Measurements from ENCODE around the gene FZD7.

Gene FZD7

DNA sequence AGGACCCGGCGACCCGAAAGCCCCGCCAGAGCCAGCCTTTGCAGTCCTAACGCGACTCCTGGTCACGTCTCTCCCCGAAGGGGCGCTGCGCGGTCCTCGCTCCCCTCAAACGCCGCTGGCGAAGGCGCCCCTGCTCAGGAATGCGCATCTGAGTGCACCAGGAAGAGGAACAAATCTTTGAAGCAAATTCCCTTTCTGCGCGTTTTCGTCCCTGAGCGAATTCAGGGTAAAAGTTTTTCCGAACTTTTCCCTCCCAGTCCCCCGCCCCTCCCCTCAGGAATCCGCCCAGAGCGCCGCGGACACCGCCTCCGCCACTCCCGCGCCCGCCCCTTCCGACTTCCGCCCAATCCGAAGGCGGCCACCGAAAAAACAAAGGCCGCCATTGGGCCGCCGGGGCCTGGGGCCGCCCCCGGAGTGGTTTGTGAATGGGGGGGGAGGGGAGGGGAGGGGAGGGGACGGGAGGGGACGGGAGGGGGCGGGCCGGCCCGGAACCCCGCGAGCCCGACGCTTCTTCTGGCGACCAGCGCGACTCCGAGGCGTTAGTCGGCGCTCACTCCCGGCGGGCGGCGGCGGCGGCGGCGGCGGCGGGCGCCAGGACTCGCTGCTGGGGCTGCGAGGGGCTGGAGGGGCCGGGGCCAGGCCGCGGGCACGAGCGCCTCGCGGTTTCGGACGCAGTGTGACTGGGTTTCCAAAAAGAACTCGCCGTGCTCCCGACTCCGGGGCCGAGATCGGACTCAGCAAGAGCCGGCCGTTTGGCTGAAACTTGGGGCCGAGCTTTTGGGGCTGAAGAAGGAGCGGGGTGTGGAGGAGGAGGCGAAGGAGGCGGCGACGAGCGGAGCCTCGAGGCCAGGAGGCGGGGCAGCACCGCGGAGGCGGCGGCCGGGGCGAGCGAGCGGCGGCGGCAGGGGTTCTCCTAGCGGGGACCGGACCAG, at the start of gene FZD7:
TSS of gene FZD7 (plus strand) at position 539 of the 932 bp plus-strand sequence. CDS start 793 bp downstream, outside the sequence.
- peak; percentile 85 for DNase-seq

DNA sequence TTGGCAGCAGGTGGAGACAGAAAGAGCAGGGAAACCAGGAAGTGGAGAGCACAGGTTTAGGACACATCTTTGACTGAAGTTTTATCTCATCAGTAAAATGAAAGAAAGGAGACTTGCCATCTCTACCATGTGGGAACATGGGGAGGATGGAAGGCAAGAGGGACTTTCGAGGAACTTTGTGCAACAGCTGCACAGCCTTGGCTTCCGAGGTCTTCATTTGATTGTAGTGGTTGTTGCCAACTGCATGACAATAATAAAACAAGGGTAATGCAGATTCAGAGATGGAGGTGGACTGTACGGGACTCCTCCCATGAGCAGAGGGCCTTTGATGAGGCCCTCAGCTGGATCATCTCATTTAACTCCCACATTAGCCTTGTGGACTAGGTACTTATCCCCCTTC, 49.3 kb upstream of the FZD7 start:
- no peak for DNase-seq

DNA sequence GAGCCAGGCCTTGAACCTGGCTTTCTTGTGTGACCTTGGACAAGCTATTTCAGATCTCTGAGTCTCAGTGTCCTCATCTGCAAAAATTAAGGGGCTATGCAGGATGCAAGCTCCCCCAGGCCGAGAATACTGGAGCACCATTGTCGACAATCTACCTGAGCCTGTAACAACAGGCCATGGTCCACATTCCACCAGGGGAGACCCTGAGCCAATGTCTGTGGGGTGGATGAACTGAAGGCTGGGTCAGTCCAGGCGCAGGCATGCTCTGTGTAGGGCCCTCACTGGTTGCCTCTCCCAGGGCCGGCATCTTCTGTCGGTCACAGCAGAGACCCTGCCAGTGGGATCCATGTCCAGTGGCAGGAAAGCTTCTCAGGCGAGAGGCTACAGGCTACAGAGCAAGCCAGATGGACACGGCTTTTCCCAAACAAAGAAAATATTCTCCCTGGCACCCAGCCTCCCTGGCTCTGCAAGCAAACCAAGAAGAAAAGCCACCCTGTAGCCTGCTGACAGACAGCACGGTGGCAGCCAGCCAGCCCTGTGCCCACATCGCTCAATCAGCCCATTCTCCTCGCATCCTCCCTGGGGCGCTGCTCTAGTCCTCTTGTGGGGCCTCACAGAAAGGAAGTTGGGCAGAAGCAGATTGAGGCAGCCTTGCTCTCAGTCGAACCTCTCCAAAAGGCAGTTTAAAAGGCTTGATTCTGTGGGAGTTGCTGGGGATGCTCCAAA, 48.7 kb upstream of the FZD7 start:
- DNase-seq = no peak

DNA sequence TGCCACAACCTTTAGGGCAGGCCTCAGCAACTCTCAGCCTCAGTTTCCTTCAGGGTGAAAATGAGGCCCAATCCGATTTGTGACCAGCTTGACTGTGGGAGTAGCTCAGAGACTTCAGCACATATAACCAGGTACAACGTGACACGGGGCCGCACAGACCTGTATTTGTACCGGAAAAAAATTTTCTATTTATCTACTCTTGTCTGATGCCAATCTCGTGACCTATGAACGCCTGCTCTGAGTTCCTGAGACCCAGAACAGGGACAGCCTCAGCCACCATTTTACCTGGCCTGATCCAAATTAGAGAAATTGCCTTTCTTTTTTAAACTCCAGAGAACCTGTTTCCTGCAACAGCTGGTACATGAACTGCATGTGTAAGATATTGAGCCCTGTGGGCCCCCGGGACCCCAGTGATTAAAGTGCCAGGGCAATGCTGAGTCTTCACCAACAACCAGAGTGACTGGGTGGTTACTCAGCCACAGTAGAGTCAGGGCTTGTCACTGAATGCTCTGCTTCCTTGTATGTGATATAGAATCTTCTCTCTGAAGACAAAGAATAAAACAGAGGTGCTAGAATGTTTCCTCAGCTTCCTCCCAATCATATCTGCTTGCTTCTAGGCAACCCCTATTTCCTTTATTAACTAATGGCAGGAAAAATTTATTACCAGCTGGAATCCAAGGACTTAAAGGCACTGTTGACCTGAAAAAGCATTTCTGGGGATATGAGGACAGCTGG, 47.8 kb upstream of the FZD7 start:
- no peak for DNase-seq

DNA sequence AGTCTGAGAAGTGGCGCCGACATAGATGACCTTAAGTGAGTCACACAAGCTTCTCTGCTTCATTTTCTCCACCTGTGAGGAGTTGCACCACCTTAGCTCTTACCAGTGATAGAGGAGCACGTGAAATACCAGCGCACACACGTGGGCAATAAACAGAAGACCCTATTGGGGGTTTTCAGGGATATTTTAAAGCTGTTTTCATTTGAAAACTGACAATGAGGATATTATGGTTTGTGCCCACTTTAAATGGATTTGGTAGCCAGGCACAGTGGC, 47.3 kb upstream of the FZD7 start:
- no peak for DNase-seq

DNA sequence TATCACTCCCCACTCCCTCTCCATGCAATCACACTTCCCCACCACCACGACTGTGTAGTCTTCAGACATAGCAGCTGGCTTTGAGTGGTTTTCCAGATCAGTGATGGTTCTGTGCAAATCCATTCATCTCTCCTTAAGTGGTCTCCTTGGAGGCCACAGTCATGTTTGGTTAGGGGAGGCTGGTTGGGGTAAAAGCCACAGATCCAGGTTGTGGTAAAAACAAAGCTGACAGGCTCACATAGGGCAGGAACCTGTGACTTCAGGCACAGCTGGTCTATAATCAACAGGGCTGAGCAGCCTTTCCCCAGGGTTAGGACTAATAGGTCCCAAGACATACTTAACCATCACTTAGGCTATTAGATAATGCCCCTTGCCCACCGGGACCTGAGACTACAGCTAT, 46.2 kb upstream of the FZD7 start:
- DNase-seq = no peak

DNA sequence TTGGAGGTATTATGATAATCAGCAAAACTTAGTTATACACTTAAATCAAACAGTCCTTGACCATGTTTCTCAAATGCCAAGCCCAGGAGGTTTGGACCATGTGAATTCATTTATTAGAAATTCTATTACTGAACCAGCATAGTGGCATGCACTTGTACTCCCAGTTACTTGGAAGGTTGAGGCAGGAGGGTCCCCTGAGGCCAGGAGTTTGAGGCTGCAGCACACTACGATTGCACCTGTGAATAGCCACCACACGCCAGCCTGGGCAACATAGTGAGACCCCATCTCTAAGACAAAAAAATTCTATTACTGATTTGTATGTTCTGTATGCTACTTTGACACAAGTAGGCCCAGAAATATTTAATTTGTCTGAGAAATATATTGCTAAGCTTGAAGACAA, 43.6 kb upstream of the FZD7 start:
- no peak for DNase-seq

DNA sequence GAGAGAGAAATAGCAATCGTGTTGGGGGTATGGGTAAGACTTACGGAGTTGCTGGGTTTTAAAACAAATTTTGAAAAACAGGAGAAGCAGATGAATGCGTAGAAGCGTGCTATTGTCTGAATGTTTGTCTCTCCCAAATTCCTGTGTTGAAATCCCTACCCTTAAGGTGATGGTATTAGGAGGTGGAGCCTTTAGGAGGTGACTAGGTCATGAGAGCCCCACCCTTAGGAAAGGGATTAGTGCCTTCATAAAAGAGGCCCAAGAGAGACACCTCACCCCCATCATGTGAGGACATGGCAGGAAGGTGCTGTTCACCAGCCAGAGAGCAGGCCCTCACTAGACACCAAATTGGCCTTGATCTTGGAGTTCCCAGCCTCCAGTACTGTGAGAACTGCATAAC, 40.7 kb upstream of the FZD7 start:
- DNase-seq = no peak

DNA sequence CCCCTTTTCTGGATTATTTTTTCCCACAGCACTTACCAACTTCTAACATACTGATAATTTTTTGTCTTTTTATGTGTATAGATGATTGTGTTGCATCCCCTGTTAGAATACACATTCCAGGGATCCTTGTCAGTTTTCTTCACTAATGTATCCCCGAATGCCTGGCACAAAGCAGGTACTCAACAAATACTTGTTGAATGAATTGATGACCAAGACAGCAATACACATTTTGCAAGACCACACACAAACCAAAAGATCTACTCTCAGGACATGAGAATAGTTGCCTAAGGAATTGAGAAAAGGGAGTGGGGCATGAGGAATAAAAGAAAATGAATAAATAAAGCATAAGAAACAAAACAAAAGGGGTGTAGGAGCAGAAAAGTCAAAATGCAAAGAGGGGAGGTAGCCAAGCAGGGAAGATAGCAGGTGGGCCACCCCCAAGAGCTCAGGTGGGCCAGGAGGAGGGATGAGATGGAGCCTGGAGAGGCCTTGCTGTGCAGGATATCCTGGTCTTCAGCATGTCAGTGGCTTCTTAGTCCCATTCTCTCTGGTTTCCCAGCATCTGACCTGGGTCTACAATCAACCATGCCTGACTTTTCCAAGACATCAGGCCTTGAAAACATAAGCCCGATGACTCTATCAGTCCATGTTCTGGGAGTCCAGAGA, 38.5 kb upstream of the FZD7 start:
- DNase-seq = no peak

DNA sequence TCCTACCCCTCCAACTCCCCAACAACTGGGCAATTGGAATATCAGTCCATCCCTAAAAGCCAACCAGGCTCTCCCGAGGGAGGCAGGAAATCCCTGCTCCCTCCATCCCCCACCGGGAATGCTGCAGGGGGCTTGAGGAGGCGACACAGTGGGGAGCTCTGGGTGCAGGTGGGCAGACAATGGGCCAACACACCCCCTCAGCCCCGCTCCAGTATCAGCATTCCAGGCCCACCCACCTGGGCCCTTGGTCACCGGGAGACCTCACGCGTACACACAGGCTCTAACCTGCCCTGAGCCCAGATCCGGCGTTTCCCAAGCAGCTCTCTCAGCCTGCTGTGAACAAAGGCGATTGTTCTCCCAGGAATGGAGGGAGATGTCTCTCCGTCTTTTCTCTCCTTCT, 37.6 kb upstream of the FZD7 start:
- DNase-seq = no peak

DNA sequence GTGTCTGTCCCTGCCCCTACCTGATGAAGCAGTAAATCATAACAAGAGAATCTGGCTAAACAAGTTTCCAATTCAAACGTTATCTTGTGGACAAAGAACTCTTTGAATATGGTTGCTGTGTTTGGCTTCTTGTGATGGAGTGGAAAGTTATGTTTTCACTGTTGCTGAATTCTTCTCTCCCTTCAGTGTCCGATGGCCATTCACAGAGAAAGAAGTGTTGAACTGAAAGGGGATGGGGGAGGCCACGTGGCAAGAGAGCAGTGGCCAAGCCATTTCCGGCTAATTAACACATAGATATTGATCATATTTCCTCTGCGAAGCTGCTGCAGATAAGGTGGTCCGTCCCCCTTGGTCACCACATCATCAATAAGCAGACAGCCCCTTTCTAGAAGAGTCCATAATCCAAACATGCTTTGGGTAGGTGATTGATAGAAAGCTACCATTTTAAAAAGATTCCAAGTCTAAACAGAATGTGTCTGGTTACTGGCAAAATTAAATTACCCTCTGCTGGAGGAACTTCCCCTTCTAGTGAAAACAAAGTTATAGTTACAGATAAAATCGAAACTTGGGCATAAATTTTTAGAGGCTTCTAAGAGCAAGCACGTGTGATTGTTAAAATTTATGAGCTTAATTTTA, 36.9 kb upstream of the FZD7 start:
- no peak for DNase-seq

DNA sequence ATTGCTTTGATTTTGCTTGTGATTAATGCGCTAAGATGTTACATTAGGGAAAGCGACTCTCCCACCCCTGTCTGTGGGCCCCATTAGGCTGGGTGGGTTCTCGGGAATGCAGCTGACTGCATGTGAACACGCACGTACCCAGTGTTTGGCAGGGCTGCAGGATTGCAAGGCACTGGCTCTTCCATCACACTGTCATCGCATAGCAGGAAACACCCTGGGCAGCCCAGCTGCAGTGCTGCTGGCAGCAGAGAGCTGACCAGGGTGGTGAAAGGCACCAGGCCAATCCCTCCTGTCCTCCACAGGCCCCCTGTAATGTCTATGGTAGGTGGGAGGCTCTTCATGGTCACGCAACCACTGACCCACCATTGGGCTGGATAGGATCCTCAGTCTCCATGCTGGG, 34.4 kb upstream of the FZD7 start:
- DNase-seq = no peak

DNA sequence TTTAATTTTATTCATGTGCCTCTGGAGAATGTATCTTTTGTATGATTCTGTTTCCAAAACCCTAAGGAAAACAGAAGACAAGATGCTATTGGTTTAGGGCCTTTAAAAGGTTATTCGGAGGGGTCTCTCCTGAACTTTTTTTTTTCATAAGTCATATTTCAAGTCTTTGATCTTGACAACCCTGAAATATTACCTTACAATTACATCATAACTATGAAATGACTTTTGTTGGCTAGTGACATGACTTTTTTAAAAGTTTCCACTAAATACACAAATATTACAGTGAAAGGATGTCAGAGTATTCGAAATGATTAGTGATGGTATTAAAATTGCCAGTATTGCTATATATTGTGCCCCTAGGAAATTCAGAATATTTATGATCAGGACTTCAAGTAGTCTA, 31.8 kb upstream of the FZD7 start:
- no peak for DNase-seq

DNA sequence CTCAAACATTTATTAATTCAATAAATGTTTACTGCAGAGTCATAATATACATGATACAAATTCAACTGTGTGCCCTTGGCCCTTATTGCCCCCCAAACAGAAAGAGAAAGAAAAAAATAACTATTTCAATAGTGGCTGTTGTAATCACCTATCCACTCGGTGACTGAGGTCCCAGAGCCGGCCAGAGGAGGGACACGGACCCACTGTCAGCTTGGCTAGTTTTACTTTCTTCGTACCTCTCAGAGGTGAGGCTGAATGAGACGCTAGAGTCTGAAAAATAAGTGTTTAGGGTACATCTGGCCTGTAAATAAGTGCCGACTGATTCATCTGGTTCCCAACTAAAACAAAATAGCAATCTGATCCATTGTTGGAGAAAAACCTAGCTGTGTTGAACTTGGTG, 31.3 kb upstream of the FZD7 start:
- no peak for DNase-seq

DNA sequence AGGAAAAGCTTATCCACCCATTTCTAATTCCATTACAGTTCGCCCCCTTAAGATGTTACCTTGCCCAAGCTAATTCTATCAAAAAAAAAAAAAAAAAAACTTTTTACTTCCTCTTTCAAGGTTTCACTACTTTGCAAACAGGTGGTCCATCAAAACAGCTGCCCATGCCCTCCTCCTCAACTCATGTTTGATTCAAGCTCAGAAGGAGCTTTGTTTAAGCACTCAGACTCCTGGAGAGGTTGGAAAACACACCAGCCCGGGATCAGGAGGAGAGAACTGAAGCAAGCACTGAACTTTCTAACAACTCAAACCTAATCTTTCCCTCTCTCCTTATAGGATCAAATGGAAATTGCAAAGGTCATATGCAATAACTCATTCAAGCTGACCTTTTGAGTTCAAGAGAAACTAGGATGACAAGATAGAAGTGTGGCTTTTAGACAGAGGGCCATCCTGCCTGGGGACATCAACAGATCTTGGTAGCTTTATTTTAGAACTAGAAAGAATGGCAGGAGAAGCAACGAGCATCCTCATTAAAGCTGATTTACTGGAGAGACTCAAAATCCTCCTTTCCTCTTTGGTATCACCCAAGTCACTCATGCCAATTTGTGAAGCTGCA, 28.3 kb upstream of the FZD7 start:
- DNase-seq = no peak

DNA sequence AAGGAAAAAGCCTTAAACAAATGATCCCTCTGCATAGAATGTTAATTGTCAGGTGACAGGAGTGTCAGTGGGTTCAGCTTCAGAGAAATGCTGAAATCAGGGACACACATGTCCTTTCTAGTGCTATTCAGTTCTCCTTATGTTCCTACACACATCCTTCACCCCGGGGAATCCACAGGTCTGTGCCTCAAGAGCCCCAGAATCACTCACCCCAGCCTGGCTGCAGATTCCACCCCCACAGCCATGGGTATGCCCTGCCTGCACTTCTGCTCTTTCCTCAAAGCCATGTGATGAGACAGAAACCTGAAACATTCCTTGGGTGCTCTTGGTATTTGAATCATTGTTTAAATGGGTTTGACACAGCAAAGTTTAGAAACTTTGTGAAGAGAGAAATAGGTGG, 27.4 kb upstream of the FZD7 start:
- DNase-seq = no peak

DNA sequence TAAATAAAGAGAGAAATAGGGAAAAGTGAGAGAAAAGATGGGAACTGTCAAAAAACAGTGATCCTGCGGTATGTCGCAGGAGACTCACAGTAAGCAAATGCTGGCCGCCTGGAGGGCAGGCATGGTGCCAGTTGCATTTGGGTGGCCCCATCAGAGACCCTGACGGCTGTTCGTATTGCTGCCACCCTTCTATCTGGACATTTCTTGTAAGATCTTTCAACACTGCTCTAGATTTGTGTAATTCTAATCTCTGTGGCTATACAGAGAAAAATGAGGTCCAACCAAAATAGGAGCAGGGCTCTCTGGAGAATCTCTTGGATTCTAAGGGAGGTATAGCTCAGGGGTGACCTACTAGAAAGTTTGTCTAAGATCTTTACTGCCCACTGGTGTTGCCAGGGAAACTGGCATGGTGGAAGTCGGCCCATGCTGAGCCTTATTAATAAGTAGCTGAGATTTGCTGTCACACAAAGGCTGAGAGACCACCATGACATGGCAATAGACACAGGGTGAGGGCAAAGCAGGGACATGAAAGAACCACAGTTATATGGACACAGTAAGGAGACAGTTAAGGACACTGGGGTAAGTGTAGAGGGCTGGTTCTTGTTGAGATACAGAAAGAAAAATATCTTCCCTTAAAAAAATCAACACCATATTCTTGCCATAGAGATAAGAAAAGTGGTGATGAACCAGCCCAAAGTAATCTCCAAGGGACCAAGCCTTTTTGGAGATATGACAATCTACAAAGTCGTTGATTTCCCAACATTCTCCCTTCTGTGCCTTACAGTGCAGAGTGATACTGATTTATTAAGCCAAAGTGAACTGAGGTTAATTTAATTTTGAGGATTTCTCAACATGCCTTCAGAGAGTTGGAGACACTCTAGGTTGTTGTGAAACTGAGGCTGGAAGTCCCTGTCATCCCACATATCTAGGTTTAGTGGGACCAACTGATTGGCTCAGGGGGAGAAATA, 26.4 kb upstream of the FZD7 start:
- DNase-seq = no peak

DNA sequence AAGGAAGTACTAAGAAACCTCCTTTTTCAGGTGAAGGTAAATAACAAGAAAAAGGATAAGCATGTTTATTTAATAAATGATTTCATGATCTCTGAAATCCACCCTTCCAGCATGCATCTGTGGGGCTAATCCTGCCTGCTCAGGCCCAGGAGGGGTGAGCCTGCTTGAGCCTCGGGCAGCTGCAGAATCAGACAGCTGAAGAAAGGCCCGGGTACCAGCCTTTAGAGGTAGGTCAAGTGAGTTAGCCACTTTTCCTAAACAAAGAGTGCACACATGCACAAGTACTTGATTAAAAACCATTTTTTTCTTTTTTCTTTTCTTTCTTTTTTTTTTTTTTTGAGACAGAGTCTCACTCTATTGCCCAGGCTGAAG, 25.7 kb upstream of the FZD7 start:
- DNase-seq = no peak

DNA sequence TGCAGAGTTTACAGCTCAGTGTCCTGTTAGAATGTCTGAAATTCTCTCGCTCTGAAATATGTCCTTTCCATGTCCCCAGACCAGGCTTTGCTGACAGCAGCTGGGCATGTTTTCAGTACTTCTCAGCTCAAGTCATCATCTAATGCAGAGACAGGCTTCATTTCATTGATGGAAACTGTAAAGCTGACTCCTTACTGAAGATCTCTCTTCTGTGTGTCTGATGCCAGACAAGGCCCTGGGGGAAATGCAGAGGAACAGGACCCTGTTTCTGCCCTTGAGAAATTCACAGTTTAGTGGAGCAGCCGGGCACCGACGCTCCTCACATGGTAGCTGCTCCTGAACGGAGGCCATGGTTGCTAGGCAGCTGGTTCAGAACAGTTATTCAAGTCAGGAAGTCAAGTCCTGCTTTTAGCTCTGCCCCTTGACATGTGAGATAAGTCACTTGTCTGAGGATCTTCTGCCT, 24.6 kb upstream of the FZD7 start:
- no peak for DNase-seq

DNA sequence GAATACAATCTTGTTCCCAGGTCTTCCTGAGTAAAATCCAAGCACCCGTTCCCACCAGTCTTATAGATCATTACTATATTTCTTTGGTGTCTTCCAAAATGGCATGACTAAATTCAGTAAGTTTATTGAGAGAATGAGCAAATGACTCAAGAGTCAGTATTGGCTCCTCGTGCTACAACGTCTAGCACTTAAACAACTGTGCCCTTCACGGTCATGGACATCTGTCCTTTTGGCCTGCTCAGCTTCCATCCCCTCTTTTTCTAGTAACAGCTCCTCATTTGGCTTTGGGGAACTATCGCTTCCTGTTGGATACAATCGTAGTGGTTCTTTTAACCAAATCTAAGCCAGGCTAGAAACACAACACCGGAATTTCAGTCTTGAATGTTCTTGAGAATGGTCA, 24.1 kb upstream of the FZD7 start:
- DNase-seq = no peak

DNA sequence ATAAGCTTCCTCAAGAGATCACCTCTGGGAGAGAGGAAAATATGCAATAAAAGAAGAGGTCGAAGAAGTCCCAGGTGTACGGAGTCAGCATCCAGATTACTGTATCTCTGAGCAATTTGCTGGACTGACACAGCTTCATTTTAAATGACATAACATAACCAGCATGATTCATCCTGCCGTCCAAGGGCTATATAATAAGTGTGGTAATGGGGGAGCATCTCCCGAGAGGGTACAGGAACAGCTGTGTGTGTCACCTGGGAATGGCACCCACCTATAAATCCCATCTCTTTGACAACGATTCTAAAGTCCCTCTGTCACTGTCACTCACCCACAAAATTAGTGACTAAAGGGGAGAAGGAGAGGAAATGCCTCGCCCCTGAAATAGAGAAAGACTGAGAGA, 19.3 kb upstream of the FZD7 start:
- DNase-seq = no peak
